Measurements from ENCODE around the gene PKIG. TPM values are rescaled to one million over a fixed set of nuclear protein-coding genes. Genes with fewer than 3 reads are reported as not detected.

Gene PKIG
- total RNA-seq, 2 experiments from 2014 or later: 31.7 to 46.9 TPM

- DNase-seq (ENCODE audit: low spot score): no peak
- intact Hi-C loops (cut with micrococcal nuclease; ENCODE audit: unreplicated experiment): loop anchor here (1.0 kb wide), 1 partner anchor 32 kb away; no protein-coding TSS in a partner anchor
- H3K4me1 ChIP-seq (ENCODE audit: insufficient read depth, low read length, poor library complexity, severe bottlenecking): peaks cover 57% of the 10 kb centered on the region
- no peak overlapping the region for H2AFZ ChIP-seq (ENCODE audit: low read length)
- H3K79me2 ChIP-seq (ENCODE audit: insufficient read depth, low read depth, low read length): no peaks in the 10 kb centered on the region
- H3K9me2 ChIP-seq (ENCODE audit: insufficient read depth, low read length): no peaks in the 10 kb centered on the region
- TF ChIP-seq CTCF (conservative IDR thresholded peaks at IDR 0.05; ENCODE audit: low read length) (no peak), EZH2phosphoT487 (IDR thresholded peaks at IDR 0.05; ENCODE audit: borderline replicate concordance, low read depth, low read length) (no peak)
- no peaks in the 10 kb centered on the region for H4K20me1 ChIP-seq (ENCODE audit: insufficient read depth, low read length)
- no peak overlapping the region for H3K27ac ChIP-seq (ENCODE audit: low read depth, low read length, poor library complexity, severe bottlenecking)
- POLR2A ChIA-PET: interaction anchor here (1.3 to 2.7 kb wide), 2 partner anchors 12 to 14 kb away, joined by 6 to 13 read pairs; no protein-coding TSS in a partner anchor
- BruUV-seq (replicated peaks): no TSS peak
- CTCF ChIA-PET (ENCODE audit: unreplicated experiment): no interaction called here
- H3K4me3 ChIP-seq (ENCODE audit: low read depth, low read length, poor library complexity, severe bottlenecking): no peak overlapping the region
- no peaks in the 10 kb centered on the region; the same call in 1 of the 2 replicates for H3K36me3 ChIP-seq (ENCODE audit: insufficient read depth, low read length)
- H3K4me2 ChIP-seq (ENCODE audit: low read length): no peak overlapping the region
- no peaks in the 10 kb centered on the region for H3K9me3 ChIP-seq (ENCODE audit: low read length)
Observed at GRCh38 chr20:44574372-44574771, 8.0 kb upstream of the PKIG start.

GRCh38 chr20:44576297-44576696 is 6.1 kb upstream of the PKIG start:
- no TSS peak for BruUV-seq (replicated peaks)
- peak; percentile 79 for DNase-seq (ENCODE audit: low spot score)

More at GRCh38 chr20:44576297-44576696, 6.1 kb upstream of the PKIG start:
- Histone ChIP-seq H3K4me3 (ENCODE audit: low read depth, low read length, poor library complexity, severe bottlenecking) (no peak overlapping the region), H4K20me1 (ENCODE audit: insufficient read depth, low read length) (no peaks in the 10 kb centered on the region), H3K4me2 (ENCODE audit: low read length) (peak overlapping the region; percentile 40), H3K4me1 (ENCODE audit: insufficient read depth, low read length, poor library complexity, severe bottlenecking) (peaks cover 75% of the 10 kb centered on the region), H3K9me2 (ENCODE audit: insufficient read depth, low read length) (no peaks in the 10 kb centered on the region), H3K9me3 (ENCODE audit: low read length) (no peaks in the 10 kb centered on the region), H2AFZ (ENCODE audit: low read length) (peak overlapping the region; percentile 89), H3K27ac (ENCODE audit: low read depth, low read length, poor library complexity, severe bottlenecking) (peak overlapping the region; percentile 40), H3K79me2 (ENCODE audit: insufficient read depth, low read depth, low read length) (no peaks in the 10 kb centered on the region), H3K36me3 (ENCODE audit: insufficient read depth, low read length) (no peaks in the 10 kb centered on the region; the same call in 1 of the 2 replicates)
- POLR2A ChIA-PET: interaction anchor here (0.6 to 2.7 kb wide), 4 partner anchors 10 to 71 kb away, joined by 3 to 13 read pairs (median 5); partner anchors contain the start of gene SERINC3
- intact Hi-C loops (cut with micrococcal nuclease; ENCODE audit: unreplicated experiment): loop anchor here (1.0 to 5.0 kb wide), 2 partner anchors 34 to 106 kb away; no protein-coding TSS in a partner anchor
- TF ChIP-seq CTCF (conservative IDR thresholded peaks at IDR 0.05; ENCODE audit: low read length) (peak; percentile 89), EZH2phosphoT487 (IDR thresholded peaks at IDR 0.05; ENCODE audit: borderline replicate concordance, low read depth, low read length) (no peak)
- CTCF ChIA-PET (ENCODE audit: unreplicated experiment): interaction anchor here (1.0 to 1.7 kb wide), 4 partner anchors 10 to 107 kb away, joined by 3 to 13 read pairs (median 5); no protein-coding TSS in a partner anchor

All from OCI-LY7 (cell line).